ENCODE results near the gene ABI3.
A peak's percentile ranks its signal among the peaks of the same experiment; 100 is the strongest.

The ABI3 gene

DNA sequence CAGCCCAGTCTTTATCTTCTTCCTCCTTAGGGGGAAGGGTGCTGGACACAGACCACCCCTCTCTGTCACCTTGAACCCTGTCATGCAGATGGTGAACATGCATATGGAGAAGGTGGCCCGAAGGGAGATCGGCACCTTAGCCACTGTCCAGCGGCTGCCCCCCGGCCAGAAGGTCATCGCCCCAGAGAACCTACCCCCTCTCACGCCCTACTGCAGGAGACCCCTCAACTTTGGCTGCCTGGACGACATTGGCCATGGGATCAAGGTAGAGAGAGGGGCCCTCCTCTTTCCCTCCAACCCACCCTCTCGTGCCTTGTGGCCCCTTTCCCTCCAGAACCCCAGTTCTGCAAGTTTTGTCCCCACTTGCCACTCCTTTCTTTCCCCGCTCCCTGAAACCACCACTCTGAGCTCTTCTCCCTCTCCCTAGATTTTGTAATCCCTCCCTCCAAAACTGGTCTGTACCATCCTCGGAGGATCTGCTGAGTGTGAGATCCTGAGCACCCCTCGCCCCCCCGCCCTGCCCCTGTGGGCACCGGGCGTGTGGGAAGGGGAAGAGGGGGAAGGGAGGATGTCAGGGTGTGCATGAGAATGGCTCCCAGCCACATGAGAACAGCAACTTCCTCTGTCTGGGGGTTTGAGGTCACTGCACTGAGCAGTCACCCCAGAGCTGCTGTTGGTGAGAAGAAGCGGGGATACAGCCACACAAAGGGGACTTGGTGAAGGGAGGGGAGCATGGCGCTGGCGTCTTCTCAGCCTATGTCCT, 7.3 kb downstream of the ABI3 start:
- POLR2A ChIA-PET: interaction anchor here (2.7 kb wide), 1 partner anchor 25 kb away, joined by 14 read pairs; no protein-coding TSS in a partner anchor
- Histone ChIP-seq H3K27ac (ENCODE audit: insufficient read depth in 1 of 2, low read depth in 1 of 2, low read length in 2 of 2, poor library complexity in 1 of 2, severe bottlenecking in 2 of 2) (no peak overlapping the region), H3K36me3 (ENCODE audit: control insufficient read depth in 4 of 4, insufficient read depth in 4 of 4, low read length in 3 of 4) (peaks cover 0 to 26% (median 0%) of the 10 kb centered on the region in 4 experiments), H3K9me3 (ENCODE audit: control extremely low read depth in 1 of 5, control insufficient read depth in 4 of 5, insufficient read depth in 2 of 5, low read depth in 1 of 5, low read length in 4 of 5) (no peaks in the 10 kb centered on the region), H3K27me3 (replicated peaks in 2 of 5; ENCODE audit: control insufficient read depth in 4 of 5, insufficient read depth in 5 of 5, low read length in 4 of 5) (peaks cover 0 to 5% (median under 1%) of the 10 kb centered on the region in 5 experiments), H3K4me3 (ENCODE audit: control insufficient read depth in 1 of 7, extremely low read depth in 1 of 7, insufficient read depth in 4 of 7, low read depth in 2 of 7, low read length in 6 of 7) (peak overlapping the region in 4 of 7 experiments; percentile 4 to 55 (median 23)), H3K4me1 (ENCODE audit: control extremely low read depth in 1 of 4, control insufficient read depth in 4 of 4, insufficient read depth in 4 of 4, low read length in 3 of 4) (peaks cover 5 to 75% (median 36%) of the 10 kb centered on the region in 4 experiments)
- CTCF ChIA-PET: interaction anchor here (0.5 to 2.7 kb wide), 4 partner anchors 9 to 684 kb away, joined by 3 to 9 read pairs (median 4); no protein-coding TSS in a partner anchor
- peak; percentile 85 to 92 (median 91) for DNase-seq
- 58% methylated on average over 11 of the region's 17 CpGs for WGBS (ENCODE audit: insufficient coverage)

- Histone ChIP-seq H3K27ac (ENCODE audit: insufficient read depth in 1 of 2, low read depth in 1 of 2, low read length in 2 of 2, poor library complexity in 1 of 2, severe bottlenecking in 2 of 2) (peak overlapping the region in 1 of 2 experiments; percentile 14), H3K4me3 (ENCODE audit: control insufficient read depth in 1 of 7, extremely low read depth in 1 of 7, insufficient read depth in 4 of 7, low read depth in 2 of 7, low read length in 6 of 7) (peak overlapping the region in 2 of 7 experiments; percentile 2 to 13), H3K36me3 (ENCODE audit: control insufficient read depth in 4 of 4, insufficient read depth in 4 of 4, low read length in 3 of 4) (peaks cover 0 to 29% (median 0%) of the 10 kb centered on the region in 4 experiments), H3K27me3 (replicated peaks in 2 of 5; ENCODE audit: control insufficient read depth in 4 of 5, insufficient read depth in 5 of 5, low read length in 4 of 5) (peaks cover 0 to 18% (median 2%) of the 10 kb centered on the region in 5 experiments), H3K4me1 (ENCODE audit: control extremely low read depth in 1 of 4, control insufficient read depth in 4 of 4, insufficient read depth in 4 of 4, low read length in 3 of 4) (peaks cover 4 to 74% (median 48%) of the 10 kb centered on the region in 4 experiments), H3K9me3 (ENCODE audit: control extremely low read depth in 1 of 5, control insufficient read depth in 4 of 5, insufficient read depth in 2 of 5, low read depth in 1 of 5, low read length in 4 of 5) (no peaks in the 10 kb centered on the region)
- WGBS (ENCODE audit: insufficient coverage): 59% methylated on average over 21 of the region's 37 CpGs
- ChIA-PET POLR2A (interaction anchor here (0.6 to 2.7 kb wide), 2 partner anchors 26 to 1463 kb away, joined by 5 to 14 read pairs; no protein-coding TSS in a partner anchor), CTCF (interaction anchor here (1.0 to 2.7 kb wide), 4 partner anchors 8 to 40 kb away, joined by 3 to 9 read pairs (median 4); no protein-coding TSS in a partner anchor)
- peak; percentile 40 to 84 (median 83) for DNase-seq
Observed at GRCh38 chr17:49218941-49219913, 8.7 kb downstream of the ABI3 start.

GRCh38 chr17:49219987-49220386, 9.5 kb downstream of the ABI3 start:
- H3K27me3 ChIP-seq (replicated peaks in 2 of 5; ENCODE audit: control insufficient read depth in 4 of 5, insufficient read depth in 5 of 5, low read length in 4 of 5): peaks cover 0 to 26% (median 6%) of the 10 kb centered on the region in 5 experiments
- peaks cover 0 to 29% (median 0%) of the 10 kb centered on the region in 4 experiments for H3K36me3 ChIP-seq (ENCODE audit: control insufficient read depth in 4 of 4, insufficient read depth in 4 of 4, low read length in 3 of 4)
- H3K4me3 ChIP-seq (ENCODE audit: control insufficient read depth in 1 of 7, extremely low read depth in 1 of 7, insufficient read depth in 4 of 7, low read depth in 2 of 7, low read length in 6 of 7): no peak overlapping the region
- WGBS (ENCODE audit: insufficient coverage): 94% methylated on average over 13 of the region's 15 CpGs
- H3K9me3 ChIP-seq (ENCODE audit: control extremely low read depth in 1 of 5, control insufficient read depth in 4 of 5, insufficient read depth in 2 of 5, low read depth in 1 of 5, low read length in 4 of 5): no peaks in the 10 kb centered on the region
- H3K4me1 ChIP-seq (ENCODE audit: control extremely low read depth in 1 of 4, control insufficient read depth in 4 of 4, insufficient read depth in 4 of 4, low read length in 3 of 4): peaks cover 4 to 74% (median 56%) of the 10 kb centered on the region in 4 experiments
- DNase-seq: no peak
- H3K27ac ChIP-seq (ENCODE audit: insufficient read depth in 1 of 2, low read depth in 1 of 2, low read length in 2 of 2, poor library complexity in 1 of 2, severe bottlenecking in 2 of 2): no peak overlapping the region
- POLR2A ChIA-PET: no interaction called here
- CTCF ChIA-PET: interaction anchor here (1.0 to 3.0 kb wide), 2 partner anchors 11 to 72 kb away, joined by 4 to 13 read pairs; no protein-coding TSS in a partner anchor

- ChIA-PET CTCF (interaction anchor here (1.3 to 3.0 kb wide), 6 partner anchors 14 to 69 kb away, joined by 4 to 13 read pairs (median 9); no protein-coding TSS in a partner anchor), POLR2A (no interaction called here)
- H3K27ac ChIP-seq (ENCODE audit: insufficient read depth in 1 of 2, low read depth in 1 of 2, low read length in 2 of 2, poor library complexity in 1 of 2, severe bottlenecking in 2 of 2): no peak overlapping the region
- peaks cover 0 to 22% (median 0%) of the 10 kb centered on the region in 4 experiments for H3K36me3 ChIP-seq (ENCODE audit: control insufficient read depth in 4 of 4, insufficient read depth in 4 of 4, low read length in 3 of 4)
- 7% methylated on average over 3 of the region's 9 CpGs for WGBS (ENCODE audit: insufficient coverage)
- peak overlapping the region in 1 of 7 experiments; percentile 63 for H3K4me3 ChIP-seq (ENCODE audit: control insufficient read depth in 1 of 7, extremely low read depth in 1 of 7, insufficient read depth in 4 of 7, low read depth in 2 of 7, low read length in 6 of 7)
- H3K4me1 ChIP-seq (ENCODE audit: control extremely low read depth in 1 of 4, control insufficient read depth in 4 of 4, insufficient read depth in 4 of 4, low read length in 3 of 4): peaks cover 2 to 44% (median 35%) of the 10 kb centered on the region in 4 experiments
- DNase-seq: no peak
- H3K27me3 ChIP-seq (replicated peaks in 2 of 5; ENCODE audit: control insufficient read depth in 4 of 5, insufficient read depth in 5 of 5, low read length in 4 of 5): peaks cover 0 to 53% (median 12%) of the 10 kb centered on the region in 5 experiments
- H3K9me3 ChIP-seq (ENCODE audit: control extremely low read depth in 1 of 5, control insufficient read depth in 4 of 5, insufficient read depth in 2 of 5, low read depth in 1 of 5, low read length in 4 of 5): no peaks in the 10 kb centered on the region
Observed at GRCh38 chr17:49223168-49223516, 12.6 kb downstream of the ABI3 start.

GRCh38 chr17:49223517-49224197, 13.2 kb downstream of the ABI3 start:
- Histone ChIP-seq H3K4me3 (ENCODE audit: control insufficient read depth in 1 of 7, extremely low read depth in 1 of 7, insufficient read depth in 4 of 7, low read depth in 2 of 7, low read length in 6 of 7) (peak overlapping the region in 5 of 7 experiments; percentile 19 to 63 (median 51)), H3K27me3 (replicated peaks in 2 of 5; ENCODE audit: control insufficient read depth in 4 of 5, insufficient read depth in 5 of 5, low read length in 4 of 5) (peaks cover 0 to 55% (median 12%) of the 10 kb centered on the region in 5 experiments), H3K27ac (ENCODE audit: insufficient read depth in 1 of 2, low read depth in 1 of 2, low read length in 2 of 2, poor library complexity in 1 of 2, severe bottlenecking in 2 of 2) (no peak overlapping the region), H3K9me3 (ENCODE audit: control extremely low read depth in 1 of 5, control insufficient read depth in 4 of 5, insufficient read depth in 2 of 5, low read depth in 1 of 5, low read length in 4 of 5) (no peaks in the 10 kb centered on the region), H3K4me1 (ENCODE audit: control extremely low read depth in 1 of 4, control insufficient read depth in 4 of 4, insufficient read depth in 4 of 4, low read length in 3 of 4) (peaks cover 0 to 39% (median 31%) of the 10 kb centered on the region in 4 experiments), H3K36me3 (ENCODE audit: control insufficient read depth in 4 of 4, insufficient read depth in 4 of 4, low read length in 3 of 4) (peaks cover 0 to 22% (median 0%) of the 10 kb centered on the region in 4 experiments)
- CTCF ChIA-PET: interaction anchor here (1.2 to 7.2 kb wide), 11 partner anchors 8 to 67 kb away, joined by 3 to 90 read pairs (median 8); no protein-coding TSS in a partner anchor
- DNase-seq: peak in 2 of 3 donors; percentile 50 to 59
- POLR2A ChIA-PET: no interaction called here
- WGBS (ENCODE audit: insufficient coverage): 6% methylated on average over 15 of the region's 31 CpGs

All from common myeloid progenitor, CD34-positive (primary cell).